ENCODE data around the gene RCAN3.

Gene RCAN3

GRCh38 chr1:24588573-24588972 lies 85.9 kb downstream of the RCAN3 start:
- ATAC-seq (ENCODE audit: low read depth): no peak
- no peak overlapping the region for H3K27ac ChIP-seq (ENCODE audit: poor library complexity, severe bottlenecking)
- H3K36me3 ChIP-seq (ENCODE audit: low read depth): no peaks in the 10 kb centered on the region
- no peak overlapping the region for H3K4me3 ChIP-seq (ENCODE audit: severe bottlenecking)
- no peaks in the 10 kb centered on the region for H3K9me3 ChIP-seq (ENCODE audit: severe bottlenecking)
- no peak for DNase-seq (ENCODE audit: low spot score)
- H3K4me1 ChIP-seq (ENCODE audit: insufficient read depth, poor library complexity, severe bottlenecking): no peaks in the 10 kb centered on the region
- TF ChIP-seq, protein P1, sequence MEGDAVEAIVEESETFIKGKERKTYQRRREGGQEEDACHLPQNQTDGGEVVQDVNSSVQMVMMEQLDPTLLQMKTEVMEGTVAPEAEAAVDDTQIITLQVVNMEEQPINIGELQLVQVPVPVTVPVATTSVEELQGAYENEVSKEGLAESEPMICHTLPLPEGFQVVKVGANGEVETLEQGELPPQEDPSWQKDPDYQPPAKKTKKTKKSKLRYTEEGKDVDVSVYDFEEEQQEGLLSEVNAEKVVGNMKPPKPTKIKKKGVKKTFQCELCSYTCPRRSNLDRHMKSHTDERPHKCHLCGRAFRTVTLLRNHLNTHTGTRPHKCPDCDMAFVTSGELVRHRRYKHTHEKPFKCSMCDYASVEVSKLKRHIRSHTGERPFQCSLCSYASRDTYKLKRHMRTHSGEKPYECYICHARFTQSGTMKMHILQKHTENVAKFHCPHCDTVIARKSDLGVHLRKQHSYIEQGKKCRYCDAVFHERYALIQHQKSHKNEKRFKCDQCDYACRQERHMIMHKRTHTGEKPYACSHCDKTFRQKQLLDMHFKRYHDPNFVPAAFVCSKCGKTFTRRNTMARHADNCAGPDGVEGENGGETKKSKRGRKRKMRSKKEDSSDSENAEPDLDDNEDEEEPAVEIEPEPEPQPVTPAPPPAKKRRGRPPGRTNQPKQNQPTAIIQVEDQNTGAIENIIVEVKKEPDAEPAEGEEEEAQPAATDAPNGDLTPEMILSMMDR (IDR thresholded peaks at IDR 0.05; ENCODE audit: poor library complexity, severe bottlenecking): no peak
- no peaks in the 10 kb centered on the region for H3K27me3 ChIP-seq (ENCODE audit: insufficient read depth, poor library complexity, severe bottlenecking)

GRCh38 chr1:24589200-24589599 lies 86.6 kb downstream of the RCAN3 start:
- no peaks in the 10 kb centered on the region for H3K36me3 ChIP-seq (ENCODE audit: low read depth)
- TF ChIP-seq, protein P1 (IDR thresholded peaks at IDR 0.05; ENCODE audit: poor library complexity, severe bottlenecking): no peak
- H3K4me1 ChIP-seq (ENCODE audit: insufficient read depth, poor library complexity, severe bottlenecking): peaks cover 3% of the 10 kb centered on the region
- H3K27me3 ChIP-seq (ENCODE audit: insufficient read depth, poor library complexity, severe bottlenecking): no peaks in the 10 kb centered on the region
- H3K27ac ChIP-seq (ENCODE audit: poor library complexity, severe bottlenecking): no peak overlapping the region
- ATAC-seq (ENCODE audit: low read depth) (no peak), DNase-seq (ENCODE audit: low spot score) (no peak)
- no peak overlapping the region for H3K4me3 ChIP-seq (ENCODE audit: severe bottlenecking)
- H3K9me3 ChIP-seq (ENCODE audit: severe bottlenecking): no peaks in the 10 kb centered on the region

Measured in RWPE2 (cell line).